HepG2 (cell line): ENCODE results near the gene COL9A3. TPM values are rescaled to one million over a fixed set of nuclear protein-coding genes. Genes with fewer than 3 reads are reported as not detected.
A peak's percentile ranks its signal among the peaks of the same experiment; 100 is the strongest.

Experiments
- CAMTA2 ChIP-seq: sonication (generic); formaldehyde crosslinking; IDR thresholded peaks from 2 replicates; pipeline ENCODE4 v1.4.0; 2020; ENCODE audit warnings: mild to moderate bottlenecking, missing genetic modification reagents, borderline replicate concordance
- CEBPG ChIP-seq: IDR thresholded peaks from 2 replicates; pipeline ENCODE4 v1.6.1; 2016
- ETS1 ChIP-seq: sonication (generic); formaldehyde crosslinking; IDR thresholded peaks from 2 replicates; pipeline ENCODE4 v1.4.0; 2020; ENCODE audit warnings: missing genetic modification reagents
- HDAC6 ChIP-seq: fragments of 200-600 bp; sonication (generic); IDR thresholded peaks from 2 replicates; pipeline ENCODE4 v1.7.0; 2017; ENCODE audit warnings: mild to moderate bottlenecking, antibody characterized with exemption, low read length, low read depth
- LRRFIP1 ChIP-seq: sonication (generic); formaldehyde crosslinking; conservative IDR thresholded peaks from 2 replicates; pipeline ENCODE4 v1.4.0; 2020; ENCODE audit warnings: missing genetic modification reagents
- MBD4 ChIP-seq: IDR thresholded peaks from 2 replicates; pipeline ENCODE4 v1.6.1; 2012; ENCODE audit warnings: low read length, inconsistent platforms, borderline replicate concordance
- MXI1 ChIP-seq: IDR thresholded peaks from 3 replicates; pipeline ENCODE4 v1.6.1; 2012; ENCODE audit warnings: low read depth, low read length, inconsistent platforms, borderline replicate concordance
- NFKBIZ ChIP-seq: IDR thresholded peaks from 2 replicates; pipeline ENCODE4 v1.6.1; 2018; ENCODE audit warnings: missing genetic modification reagents, missing compliant biosample characterization
- PAWR ChIP-seq: sonication (generic); formaldehyde crosslinking; IDR thresholded peaks from 2 replicates; pipeline ENCODE4 v1.4.0; 2020; ENCODE audit warnings: missing genetic modification reagents, mild to moderate bottlenecking, borderline replicate concordance
- PLRG1 ChIP-seq: fragments of 450-650 bp; conservative IDR thresholded peaks from 2 replicates; pipeline ENCODE4 v1.6.1; 2016
- PRDM10 ChIP-seq: sonication (generic); formaldehyde crosslinking; IDR thresholded peaks from 2 replicates; pipeline ENCODE4 v1.4.0; 2020; ENCODE audit warnings: low read depth, missing genetic modification reagents
- RAD21 ChIP-seq: fragments of 450-650 bp; formaldehyde crosslinking; IDR thresholded peaks from 2 replicates; pipeline ENCODE4 v1.5.0; 2020; ENCODE audit warnings: mild to moderate bottlenecking
- RBM39 ChIP-seq: fragments of 200-400 bp; formaldehyde crosslinking; IDR thresholded peaks from one replicate; pipeline ENCODE4 v1.6.1; 2018; ENCODE audit warnings: antibody characterized with exemption, mild to moderate bottlenecking, low read depth, low read length; ENCODE audit not compliant: poor library complexity, severe bottlenecking
- SMAD1 ChIP-seq: sonication (generic); formaldehyde crosslinking; IDR thresholded peaks from 2 replicates; pipeline ENCODE4 v1.4.0; 2020; ENCODE audit warnings: missing genetic modification reagents, low read depth, mild to moderate bottlenecking, borderline replicate concordance
- TFDP2 ChIP-seq: sonication (generic); formaldehyde crosslinking; IDR thresholded peaks from 2 replicates; pipeline ENCODE4 v1.4.0; 2020; ENCODE audit warnings: missing genetic modification reagents
- TP53 ChIP-seq: sonication (generic); formaldehyde crosslinking; conservative IDR thresholded peaks from 2 replicates; pipeline ENCODE4 v1.4.0; 2020; ENCODE audit warnings: missing genetic modification reagents
- ZNF691 ChIP-seq: sonication (generic); formaldehyde crosslinking; IDR thresholded peaks from 2 replicates; pipeline ENCODE4 v1.4.0; 2020; ENCODE audit warnings: missing genetic modification reagents, low read depth, mild to moderate bottlenecking, borderline replicate concordance
- ZNF740 ChIP-seq: sonication (generic); formaldehyde crosslinking; IDR thresholded peaks from 2 replicates; pipeline ENCODE4 v1.4.0; 2020; ENCODE audit warnings: missing genetic modification reagents
- ZNF747 ChIP-seq: sonication (generic); formaldehyde crosslinking; IDR thresholded peaks from 2 replicates; pipeline ENCODE4 v1.8.1; 2023; ENCODE audit warnings: missing genetic modification reagents, mild to moderate bottlenecking, borderline replicate concordance
- ZNF883 ChIP-seq: sonication (generic); formaldehyde crosslinking; IDR thresholded peaks from 2 replicates; pipeline ENCODE4 v1.5.1; 2020; ENCODE audit warnings: mild to moderate bottlenecking, missing genetic modification reagents; ENCODE audit errors: not compliant biosample characterization
- polyA plus RNA-seq, 8 experiments: library from polyadenylated mRNA; depleted of rRNA in 3 of 8; stranded (reverse) in 7 of 8; unstranded in 1 of 8; fragments of >200 nt; fragmentation: Illumina TruSeq in 4 of 8; extraction: Trizol in 4 of 8; gene quantifications; 2 replicates each; pipeline versions ENCODE4 v1.2.1 to v1.2.3, GENCODE V29; 2011 to 2016; ENCODE audit warnings: low read depth in 4 of 8, missing spikeins in 1 of 8, mixed read lengths in 1 of 8; ENCODE audit not compliant: insufficient read depth in 1 of 8
- total RNA-seq, 5 experiments: library from RNA; depleted of rRNA; stranded (reverse); fragments of >200 nt; fragmentation: Illumina TruSeq; extraction: Trizol; gene quantifications; 2 replicates each; pipeline ENCODE4 v1.2.3, GENCODE V29; 2016; ENCODE audit warnings: low read depth in 1 of 5

COL9A3 gene
- total and polyA plus RNA-seq, 2 of the 13 experiments (the other 11 are each of a cell fraction or from before 2014, with no cell fraction given), result 155 to 204 TPM

- TF ChIP-seq TP53 (CRISPR knock-in tag), result no peak
- 0 out of 2 replicates have a peak, but pooled peaks have one; percentile 25 for TF ChIP-seq PRDM10 (CRISPR knock-in tag)
- TF ChIP-seq MBD4, result no peak
- no peak for TF ChIP-seq CAMTA2 (CRISPR knock-in tag)
- no peak for TF ChIP-seq NFKBIZ
- no peak for TF ChIP-seq PAWR (CRISPR knock-in tag)
- TF ChIP-seq MXI1, result peak; percentile 75; the same call in 2 of the 3 replicates
- peak; percentile 82; the same call in 1 of the 2 replicates for TF ChIP-seq ZNF740 (CRISPR knock-in tag)
- peak; percentile 85 for TF ChIP-seq ZNF691 (CRISPR knock-in tag)
- TF ChIP-seq TFDP2, result no peak
- no peak for TF ChIP-seq RBM39
- no peak for TF ChIP-seq ZNF883 (CRISPR knock-in tag)
- 0 out of 2 replicates have a peak, but pooled peaks have one; percentile 78 for TF ChIP-seq ETS1
- TF ChIP-seq PLRG1, result no peak
- no peak for TF ChIP-seq CEBPG
- peak; percentile 35 for TF ChIP-seq RAD21 (CRISPR knock-in tag)
- TF ChIP-seq ZNF747 (CRISPR knock-in tag), result no peak
- no peak for TF ChIP-seq HDAC6
- TF ChIP-seq SMAD1 (CRISPR knock-in tag), result no peak
- TF ChIP-seq LRRFIP1, result no peak
Measured at GRCh38 chr20:62804627-62805154, 12.2 kb upstream of the COL9A3 start, which contains the start of gene OGFR (continued).
